ENCODE results near the gene VCAM1. TPM values are rescaled to one million over a fixed set of nuclear protein-coding genes. Genes with fewer than 3 reads are reported as not detected.

Gene VCAM1
- total and polyA plus RNA-seq, 2 of the 4 experiments (the other 2 are of a cell fraction) = 10.1 to 21.1 TPM

DNA sequence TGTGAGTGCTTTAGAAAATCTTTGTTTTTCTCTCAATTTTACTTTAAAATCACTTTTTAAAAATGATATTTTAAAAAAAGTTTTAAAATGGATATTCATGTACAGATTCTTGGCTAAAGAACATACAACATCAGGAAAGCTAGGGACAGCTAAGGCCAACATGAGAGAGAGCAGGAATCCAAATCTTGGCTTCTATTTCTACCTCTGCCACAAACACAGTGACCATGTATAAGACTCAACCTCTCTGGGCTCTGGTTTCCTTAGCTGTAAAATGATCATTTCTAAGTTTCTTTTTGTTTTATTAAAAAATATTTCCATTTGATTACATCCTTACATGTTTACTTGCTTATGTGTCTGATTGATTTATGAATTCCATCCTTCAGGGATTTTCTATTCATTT is 1.2 kb downstream of the VCAM1 start:
- peak overlapping the region; percentile 43 for H3K4me3 ChIP-seq (ENCODE audit: insufficient read depth, low read depth, low read length)
- POLR2A ChIA-PET (ENCODE audit: unreplicated experiment) = interaction anchor here (1.2 kb wide), 1 partner anchor 93 kb away, joined by 3 read pairs; no protein-coding TSS in a partner anchor
- peak overlapping the region; percentile 64; the same call in 1 of the 2 replicates for H3K4ac ChIP-seq (ENCODE audit: low read depth, low read length)

More for the DNA sequence above, 1.2 kb downstream of the VCAM1 start:
- Histone ChIP-seq H3K56ac (ENCODE audit: extremely low read depth, insufficient read depth, low read length) (peak overlapping the region; percentile 66; the same call in 1 of the 2 replicates), H2AFZ (replicated peaks; ENCODE audit: low read length, poor library complexity) (no peak overlapping the region), H4K91ac (ENCODE audit: insufficient read depth, low read depth, low read length) (peak overlapping the region; percentile 83), H3K79me1 (ENCODE audit: low read depth in 1 of 2, low read length in 2 of 2) (no peaks in the 10 kb centered on the region), H3K27ac (ENCODE audit: insufficient read depth, low read length) (peak overlapping the region; percentile 96; the same call in 1 of the 2 replicates), H2BK5ac (ENCODE audit: low read depth, low read length, poor library complexity, severe bottlenecking) (peak overlapping the region; percentile 9), H3K9me3 (ENCODE audit: control insufficient read depth, insufficient read depth, low read length) (no peaks in the 10 kb centered on the region), H3K27me3 (ENCODE audit: control insufficient read depth, insufficient read depth, low read length) (no peaks in the 10 kb centered on the region), H2BK15ac (ENCODE audit: low read depth, low read length) (peak overlapping the region; percentile 13; the same call in 1 of the 3 replicates), H2BK20ac (ENCODE audit: low read depth, low read length) (peak overlapping the region; percentile 81), H3K9ac (ENCODE audit: low read depth, low read length) (peak overlapping the region; percentile 86), H3K14ac (replicated peaks; ENCODE audit: low read depth, low read length) (peak overlapping the region; percentile 73; the same call in 1 of the 2 replicates), H2AK9ac (replicated peaks; ENCODE audit: low read depth, low read length, poor library complexity) (no peak overlapping the region), H2BK120ac (ENCODE audit: low read depth, low read length) (peak overlapping the region; percentile 93), H3K23ac (ENCODE audit: low read depth, low read length) (peak overlapping the region; percentile 93; the same call in 1 of the 2 replicates), H4K8ac (ENCODE audit: low read depth in 2 of 2, low read length in 2 of 2) (peak overlapping the region; percentile 53 to 82; a peak in 3 of 4 replicates), H4K5ac (ENCODE audit: low read depth, low read length) (peak overlapping the region; percentile 96), H3K4me2 (ENCODE audit: low read depth, low read length) (peak overlapping the region; percentile 98), H3K9me1 (ENCODE audit: insufficient read depth, low read length) (no peaks in the 10 kb centered on the region; the same call in 1 of the 2 replicates), H3K18ac (ENCODE audit: low read depth, low read length) (peak overlapping the region; percentile 88), H3K4me1 (ENCODE audit: control insufficient read depth, insufficient read depth, low read length) (peaks cover 4% of the 10 kb centered on the region), H3K36me3 (ENCODE audit: control insufficient read depth, insufficient read depth, low read length) (peaks cover 3% of the 10 kb centered on the region; the same call in 1 of the 2 replicates), H2AK5ac (ENCODE audit: low read depth, low read length) (peak overlapping the region; percentile 40; the same call in 1 of the 2 replicates), H4K20me1 (ENCODE audit: insufficient read depth, low read length) (no peaks in the 10 kb centered on the region)
- BruUV-seq (replicated peaks) = no TSS peak
- dilution Hi-C loops (cut with HindIII; ENCODE audit: low sequenced_read_pairs, unreplicated experiment) (no loop called here), in situ Hi-C loops (cut with MboI; ENCODE audit: low sequenced_read_pairs) (no loop called here), intact Hi-C loops (cut with micrococcal nuclease) (loop anchor here (1.0 to 5.0 kb wide), 6 partner anchors 50 to 257 kb away; no protein-coding TSS in a partner anchor)
- DNase-seq (no peak), ATAC-seq (ENCODE audit: low read depth) (no peak)
- TF ChIP-seq RFX5 (IDR thresholded peaks at IDR 0.05; ENCODE audit: low read depth, low read length) (no peak), POLR2A (IDR thresholded peaks at IDR 0.05; ENCODE audit: low read depth, low read length) (no peak), FOS (IDR thresholded peaks at IDR 0.05; ENCODE audit: low read depth, low read length) (no peak), RCOR1 (IDR thresholded peaks at IDR 0.05; ENCODE audit: insufficient replicate concordance, low read length) (no peak), NFE2L2 (IDR thresholded peaks at IDR 0.05; ENCODE audit: low read depth, low read length) (no peak), RAD21 (IDR thresholded peaks at IDR 0.05; ENCODE audit: low read length) (no peak), SMC3 (IDR thresholded peaks at IDR 0.05; ENCODE audit: low read depth, low read length) (no peak), CHD1 (IDR thresholded peaks at IDR 0.05; ENCODE audit: low read depth, low read length) (no peak), CEBPB (IDR thresholded peaks at IDR 0.05; ENCODE audit: low read depth, low read length) (no peak), MAZ (IDR thresholded peaks at IDR 0.05; ENCODE audit: borderline replicate concordance, low read depth, low read length) (no peak), MAFK (IDR thresholded peaks at IDR 0.05; ENCODE audit: low read depth, low read length) (no peak), MXI1 (IDR thresholded peaks at IDR 0.05; ENCODE audit: borderline replicate concordance, low read depth, low read length) (no peak), BHLHE40 (IDR thresholded peaks at IDR 0.05; ENCODE audit: low read depth, low read length) (no peak)
- TF ChIP-seq, protein P1, sequence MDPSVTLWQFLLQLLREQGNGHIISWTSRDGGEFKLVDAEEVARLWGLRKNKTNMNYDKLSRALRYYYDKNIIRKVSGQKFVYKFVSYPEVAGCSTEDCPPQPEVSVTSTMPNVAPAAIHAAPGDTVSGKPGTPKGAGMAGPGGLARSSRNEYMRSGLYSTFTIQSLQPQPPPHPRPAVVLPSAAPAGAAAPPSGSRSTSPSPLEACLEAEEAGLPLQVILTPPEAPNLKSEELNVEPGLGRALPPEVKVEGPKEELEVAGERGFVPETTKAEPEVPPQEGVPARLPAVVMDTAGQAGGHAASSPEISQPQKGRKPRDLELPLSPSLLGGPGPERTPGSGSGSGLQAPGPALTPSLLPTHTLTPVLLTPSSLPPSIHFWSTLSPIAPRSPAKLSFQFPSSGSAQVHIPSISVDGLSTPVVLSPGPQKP (IDR thresholded peaks at IDR 0.05; ENCODE audit: borderline replicate concordance, low read depth, low read length) = no peak
- TF ChIP-seq, protein P2, sequence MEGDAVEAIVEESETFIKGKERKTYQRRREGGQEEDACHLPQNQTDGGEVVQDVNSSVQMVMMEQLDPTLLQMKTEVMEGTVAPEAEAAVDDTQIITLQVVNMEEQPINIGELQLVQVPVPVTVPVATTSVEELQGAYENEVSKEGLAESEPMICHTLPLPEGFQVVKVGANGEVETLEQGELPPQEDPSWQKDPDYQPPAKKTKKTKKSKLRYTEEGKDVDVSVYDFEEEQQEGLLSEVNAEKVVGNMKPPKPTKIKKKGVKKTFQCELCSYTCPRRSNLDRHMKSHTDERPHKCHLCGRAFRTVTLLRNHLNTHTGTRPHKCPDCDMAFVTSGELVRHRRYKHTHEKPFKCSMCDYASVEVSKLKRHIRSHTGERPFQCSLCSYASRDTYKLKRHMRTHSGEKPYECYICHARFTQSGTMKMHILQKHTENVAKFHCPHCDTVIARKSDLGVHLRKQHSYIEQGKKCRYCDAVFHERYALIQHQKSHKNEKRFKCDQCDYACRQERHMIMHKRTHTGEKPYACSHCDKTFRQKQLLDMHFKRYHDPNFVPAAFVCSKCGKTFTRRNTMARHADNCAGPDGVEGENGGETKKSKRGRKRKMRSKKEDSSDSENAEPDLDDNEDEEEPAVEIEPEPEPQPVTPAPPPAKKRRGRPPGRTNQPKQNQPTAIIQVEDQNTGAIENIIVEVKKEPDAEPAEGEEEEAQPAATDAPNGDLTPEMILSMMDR (conservative IDR thresholded peaks at IDR 0.05; ENCODE audit: low read depth, low read length) = no peak
- TF ChIP-seq, protein P3, sequence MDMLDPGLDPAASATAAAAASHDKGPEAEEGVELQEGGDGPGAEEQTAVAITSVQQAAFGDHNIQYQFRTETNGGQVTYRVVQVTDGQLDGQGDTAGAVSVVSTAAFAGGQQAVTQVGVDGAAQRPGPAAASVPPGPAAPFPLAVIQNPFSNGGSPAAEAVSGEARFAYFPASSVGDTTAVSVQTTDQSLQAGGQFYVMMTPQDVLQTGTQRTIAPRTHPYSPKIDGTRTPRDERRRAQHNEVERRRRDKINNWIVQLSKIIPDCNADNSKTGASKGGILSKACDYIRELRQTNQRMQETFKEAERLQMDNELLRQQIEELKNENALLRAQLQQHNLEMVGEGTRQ (IDR thresholded peaks at IDR 0.05; ENCODE audit: low read depth, low read length) = no peak
- CTCF ChIA-PET = interaction anchor here (0.6 to 1.2 kb wide), 3 partner anchors 19 to 110 kb away, joined by 3 read pairs; no protein-coding TSS in a partner anchor

All from IMR-90 (cell line).